NCI-H2171 (cell line): Measurements from ENCODE around the gene PSMD13.
"Not testable (repeated sequence)": the region's sequence is repeated elsewhere in the genome, so short reads cannot be mapped to it uniquely, and the experiment has no call there.

Experiments
- DNase-seq: peaks from one replicate; lab custom pipeline; 2025; lab: John Stamatoyannopoulos, UW

Gene PSMD13

GRCh38 chr11:236774-237767, at the start of gene PSMD13:
TSS of gene PSMD13 (plus strand) at chr11:236976. CDS start at chr11:237050, 74 bp downstream.
- peak; percentile 56 for DNase-seq

GRCh38 chr11:189200-189783, 47.5 kb upstream of the PSMD13 start:
- not testable (repeated sequence) for DNase-seq

GRCh38 chr11:189843-190311, 46.9 kb upstream of the PSMD13 start:
- not testable (repeated sequence) for DNase-seq

- DNase-seq: not testable (repeated sequence)
Measured at GRCh38 chr11:190546-190945, 46.2 kb upstream of the PSMD13 start.

GRCh38 chr11:191490-192478, 45.0 kb upstream of the PSMD13 start:
- not testable (repeated sequence) for DNase-seq

- not testable (repeated sequence) for DNase-seq
Measured at GRCh38 chr11:192674-193128, 44.1 kb upstream of the PSMD13 start, which contains the start of gene SCGB1C1. TSS of gene SCGB1C1 (plus strand) at chr11:193078. CDS start at chr11:193100, 22 bp downstream.

GRCh38 chr11:193481-193880, 43.3 kb upstream of the PSMD13 start:
- not testable (repeated sequence) for DNase-seq

GRCh38 chr11:196786-197731, 39.7 kb upstream of the PSMD13 start:
- no peak for DNase-seq

- DNase-seq: no peak
Measured at GRCh38 chr11:197741-198235, 39.0 kb upstream of the PSMD13 start.

- DNase-seq: no peak
Measured at GRCh38 chr11:198236-198806, 38.5 kb upstream of the PSMD13 start.

- no peak for DNase-seq
Measured at GRCh38 chr11:199004-199581, 37.7 kb upstream of the PSMD13 start.

GRCh38 chr11:199782-200181, 37.0 kb upstream of the PSMD13 start:
- DNase-seq: no peak

- no peak for DNase-seq
Measured at GRCh38 chr11:200224-201003, 36.4 kb upstream of the PSMD13 start.

- no peak for DNase-seq
Measured at GRCh38 chr11:201966-202365, 34.8 kb upstream of the PSMD13 start.

GRCh38 chr11:202490-202889, 34.3 kb upstream of the PSMD13 start:
- DNase-seq: no peak

GRCh38 chr11:203056-203944, 33.5 kb upstream of the PSMD13 start:
- no peak for DNase-seq

- no peak for DNase-seq
Measured at GRCh38 chr11:203945-204586, 32.7 kb upstream of the PSMD13 start.
